NCI-H128 (cell line): ENCODE results near the gene CFAP20DC.
A peak's percentile ranks its signal among the peaks of the same experiment; 100 is the strongest.
"Not testable (repeated sequence)": the region's sequence is repeated elsewhere in the genome, so short reads cannot be mapped to it uniquely, and the experiment has no call there.

ENCODE experiments used
- DNase-seq: peaks from one replicate; lab custom pipeline; 2025; ENCODE audit not compliant: unreplicated experiment; lab: John Stamatoyannopoulos, UW

The CFAP20DC gene

DNA sequence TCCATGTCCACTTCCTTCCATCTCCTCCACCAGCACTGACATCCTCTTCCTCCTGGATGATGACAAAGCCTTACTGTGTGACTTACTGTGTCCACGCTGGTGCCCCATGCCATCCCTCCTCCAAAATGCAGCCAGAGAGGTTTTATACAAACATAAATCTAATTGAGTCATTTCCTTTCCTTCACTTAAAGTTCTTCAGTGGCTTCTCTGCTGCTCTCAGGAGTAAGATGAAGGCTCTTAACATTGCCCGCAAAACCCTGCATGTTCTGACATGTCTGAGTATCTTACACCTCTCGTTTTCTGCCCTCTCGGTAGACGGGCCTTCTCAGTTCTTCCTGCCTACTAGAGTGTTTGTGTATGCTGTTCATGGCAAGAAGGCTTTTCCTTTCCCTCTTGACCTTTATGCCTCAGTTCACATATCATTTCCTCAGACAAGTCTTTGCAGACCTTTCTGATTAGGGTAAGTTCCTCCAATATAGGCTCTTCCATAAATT is 175.5 kb downstream of the CFAP20DC start:
- DNase-seq = no peak

DNA sequence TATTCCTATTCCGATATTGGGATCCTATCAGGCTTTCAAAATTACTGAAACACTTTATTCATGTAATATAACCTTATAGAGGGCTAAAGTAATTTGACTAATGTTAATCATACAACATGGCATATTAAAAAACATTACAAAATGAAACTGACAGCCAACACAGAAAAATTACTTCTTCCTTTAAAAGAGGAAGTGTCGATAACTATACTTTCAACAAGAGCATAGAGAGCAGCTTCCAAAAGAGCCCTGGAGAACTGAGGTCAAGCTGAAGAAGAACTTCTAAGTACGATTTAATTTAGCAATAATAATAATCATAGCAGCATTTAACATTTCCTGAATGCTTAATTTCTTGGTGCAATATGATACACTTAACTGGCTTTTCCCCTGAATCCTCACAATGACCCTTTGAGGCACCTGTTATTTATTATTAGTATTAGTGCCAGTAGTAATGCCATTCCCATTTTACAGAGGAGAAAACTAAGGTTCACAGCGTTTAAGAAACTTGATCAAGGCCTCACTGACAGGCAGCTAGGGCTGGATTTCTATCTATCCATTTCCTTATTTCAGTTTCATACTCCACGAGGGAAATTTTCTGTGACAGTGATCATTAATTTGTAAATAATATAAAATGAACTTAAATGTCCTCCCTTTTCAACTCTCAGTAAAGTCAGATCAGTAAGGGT is 181.6 kb downstream of the CFAP20DC start:
- DNase-seq = no peak

DNA sequence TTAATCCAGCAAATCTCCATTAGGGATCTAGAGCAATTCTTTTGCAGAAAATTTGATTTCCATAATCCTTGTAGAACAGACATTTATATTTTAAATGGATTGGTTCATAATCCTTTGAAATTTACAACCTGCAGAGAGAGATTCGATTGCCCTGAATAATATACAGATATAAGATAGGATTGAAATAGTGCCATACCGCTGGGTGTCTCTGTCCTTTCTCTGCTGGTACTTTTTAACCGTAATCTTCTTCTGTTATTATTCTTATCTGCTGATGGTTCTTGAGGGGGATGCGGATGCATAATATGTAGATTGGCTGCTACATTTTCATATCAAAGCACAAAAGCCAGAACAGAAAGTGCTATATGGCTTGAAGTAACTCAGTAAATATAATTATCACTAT is 182.2 kb downstream of the CFAP20DC start:
- DNase-seq = no peak

- no peak for DNase-seq
Measured at GRCh38 chr3:58866079-58866478, 183.7 kb downstream of the CFAP20DC start.

DNA sequence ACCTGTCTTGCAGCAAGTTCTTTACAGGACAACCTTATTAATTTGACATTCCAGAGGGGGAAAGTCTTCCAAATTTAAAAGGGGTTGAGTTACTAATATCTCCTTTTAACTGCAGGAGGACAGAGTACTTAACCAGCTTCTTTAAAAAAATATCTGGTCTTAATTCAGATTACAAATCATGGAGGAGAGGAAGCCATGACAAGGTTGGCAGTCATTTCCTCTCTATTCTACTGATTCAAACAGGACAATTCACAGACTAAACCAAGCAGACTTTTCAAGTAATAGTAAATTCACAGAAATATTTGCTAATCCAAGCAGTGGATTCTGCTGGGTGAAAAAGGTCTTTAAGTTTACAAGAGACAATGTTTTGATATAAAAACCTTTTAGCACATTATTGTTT is 185.3 kb downstream of the CFAP20DC start:
- no peak for DNase-seq

DNA sequence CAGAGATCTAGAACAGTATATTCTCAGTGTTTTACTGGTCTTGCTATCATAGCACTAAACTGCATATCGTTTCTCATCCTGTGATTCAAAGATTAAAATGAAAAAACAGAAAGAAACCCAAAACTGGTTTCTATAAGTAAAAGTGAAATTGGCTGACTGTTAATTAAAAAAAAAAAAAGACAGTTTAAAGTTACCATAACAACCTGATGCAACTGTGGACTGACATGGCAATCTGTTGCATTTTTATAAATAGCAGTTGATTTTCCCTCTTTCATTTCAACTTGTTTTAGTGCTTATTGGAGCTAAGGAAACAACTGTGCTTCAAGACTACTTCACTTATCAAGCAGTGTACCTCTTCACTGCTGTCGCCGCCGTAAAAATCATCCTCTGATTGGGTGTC is 186.6 kb downstream of the CFAP20DC start:
- no peak for DNase-seq

- DNase-seq = no peak
Measured at GRCh38 chr3:58861551-58861950, 188.3 kb downstream of the CFAP20DC start.

- no peak for DNase-seq
Measured at GRCh38 chr3:58858126-58858525, 191.7 kb downstream of the CFAP20DC start.

DNA sequence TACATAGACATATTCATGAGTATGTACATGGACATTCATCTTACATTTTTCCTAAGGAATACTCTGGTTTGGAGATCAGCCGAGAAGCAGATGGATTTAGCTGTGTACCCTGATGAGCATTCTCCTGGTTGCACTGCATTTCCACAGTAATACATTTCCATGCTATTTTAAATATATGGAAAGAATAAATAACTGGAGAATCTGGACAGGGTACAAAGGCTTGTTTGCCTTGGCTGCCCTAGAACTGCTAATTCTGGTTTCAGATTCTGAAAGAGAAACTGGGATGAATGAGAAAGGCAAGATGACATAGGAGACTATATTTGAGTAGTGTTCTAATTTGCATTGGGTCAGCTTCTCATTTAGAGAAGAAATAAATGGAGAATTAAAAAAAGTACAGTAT is 192.4 kb downstream of the CFAP20DC start:
- DNase-seq = no peak

DNA sequence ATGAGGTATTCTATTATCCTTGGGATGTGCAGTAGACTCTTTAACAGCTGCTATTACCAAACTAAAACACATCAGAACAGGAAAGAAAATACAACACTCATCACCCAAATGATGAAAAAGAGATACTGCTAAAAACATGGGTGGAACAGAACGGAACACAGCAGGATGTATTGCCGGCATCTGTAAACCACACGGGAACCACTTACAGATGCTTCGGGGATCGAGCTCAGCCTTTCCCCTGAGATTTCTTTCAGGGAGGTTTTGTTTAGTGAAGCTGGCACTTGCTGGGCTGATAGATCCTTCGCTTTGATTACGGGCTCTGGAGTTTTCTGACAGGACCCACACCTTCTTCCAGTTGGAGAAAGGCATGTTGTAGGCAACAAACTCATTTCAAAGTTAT is 201.0 kb downstream of the CFAP20DC start:
- no peak for DNase-seq

DNA sequence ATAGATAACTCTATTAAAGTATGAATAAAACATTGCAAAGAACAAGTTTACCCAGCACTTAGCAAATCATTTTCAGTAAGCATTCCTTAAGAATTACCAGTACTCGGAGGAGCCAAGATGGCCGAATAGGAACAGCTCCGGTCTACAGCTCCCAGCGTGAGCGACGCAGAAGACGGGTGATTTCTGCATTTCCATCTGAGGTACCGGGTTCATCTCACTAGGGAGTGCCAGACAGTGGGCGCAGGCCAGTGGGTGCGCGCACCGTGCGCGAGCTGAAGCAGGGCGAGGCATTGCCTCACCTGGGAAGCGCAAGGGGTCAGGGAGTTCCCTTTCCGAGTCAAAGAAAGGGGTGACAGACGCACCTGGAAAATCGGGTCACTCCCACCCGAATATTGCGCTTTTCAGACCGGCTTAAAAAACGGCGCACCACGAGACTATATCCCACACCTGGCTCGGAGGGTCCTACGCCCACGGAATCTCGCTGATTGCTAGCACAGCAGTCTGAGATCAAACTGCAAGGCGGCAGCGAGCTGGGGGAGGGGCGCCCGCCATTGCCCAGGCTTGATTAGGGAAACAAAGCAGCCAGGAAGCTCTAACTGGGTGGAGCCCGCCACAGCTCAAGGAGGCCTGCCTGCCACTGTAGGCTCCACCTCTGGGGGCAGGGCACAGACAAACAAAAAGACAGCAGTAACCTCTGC is 207.6 kb downstream of the CFAP20DC start:
- DNase-seq = not testable (repeated sequence)

DNA sequence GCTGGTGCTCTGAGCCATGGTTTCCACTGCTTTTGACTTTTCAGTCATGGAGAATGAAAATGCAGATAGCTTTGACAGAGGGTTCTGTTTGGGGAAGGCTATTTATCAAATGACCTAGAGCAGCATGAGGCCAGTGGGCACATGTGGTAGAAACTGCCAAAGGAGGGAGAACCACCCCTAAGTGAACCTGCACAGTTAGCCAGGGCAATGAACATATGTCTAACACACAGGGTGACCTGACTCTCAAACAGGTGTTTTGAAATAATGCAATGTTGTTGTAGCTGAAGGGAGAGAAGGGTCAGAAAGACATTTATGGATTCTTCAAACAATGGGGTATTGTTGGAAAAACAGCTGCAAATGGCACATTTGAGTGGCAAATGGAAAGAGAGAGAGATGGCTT is 208.9 kb downstream of the CFAP20DC start:
- no peak for DNase-seq

- no peak for DNase-seq
Measured at GRCh38 chr3:58839964-58840363, 209.9 kb downstream of the CFAP20DC start.

DNA sequence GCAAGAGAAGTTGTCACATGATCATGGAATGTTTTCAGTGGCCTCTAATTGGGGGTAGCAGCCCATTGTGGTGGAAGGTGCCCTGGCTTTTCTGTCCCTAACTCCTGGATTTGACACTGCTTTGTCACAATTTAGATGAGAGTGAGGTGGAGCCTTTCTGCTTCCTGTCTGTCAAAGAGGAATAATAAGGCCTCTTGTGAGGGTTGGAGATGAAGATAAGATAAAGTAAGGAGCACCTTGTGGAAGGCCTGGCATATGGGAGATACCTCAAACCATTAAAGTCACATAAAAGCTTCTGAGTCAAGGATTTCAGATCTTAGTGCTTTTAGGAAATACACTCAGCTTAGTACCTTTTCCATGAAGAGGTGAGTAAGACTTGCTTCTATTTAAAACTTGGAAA is 210.6 kb downstream of the CFAP20DC start:
- no peak for DNase-seq

DNA sequence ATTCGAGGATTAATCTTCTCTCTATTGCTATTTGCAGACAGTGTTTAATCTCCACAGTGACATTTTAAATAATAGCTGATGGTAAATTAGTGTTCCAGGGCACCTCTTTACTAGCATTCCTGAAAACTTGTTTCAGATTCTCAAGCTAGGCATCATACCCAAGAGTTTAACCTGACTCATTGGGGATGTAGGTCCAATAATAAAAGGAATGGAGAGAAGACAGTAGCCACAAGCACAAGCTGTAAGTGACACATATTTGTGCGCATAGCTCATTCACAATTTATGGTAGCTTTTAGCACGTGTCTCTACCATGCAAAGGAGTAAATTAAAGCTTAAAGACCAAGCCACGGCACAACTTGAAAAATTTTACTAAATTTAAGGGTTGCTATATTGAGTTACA is 212.0 kb downstream of the CFAP20DC start:
- DNase-seq = no peak

GRCh38 chr3:58837141-58837843 is 212.5 kb downstream of the CFAP20DC start:
- DNase-seq = no peak

DNA sequence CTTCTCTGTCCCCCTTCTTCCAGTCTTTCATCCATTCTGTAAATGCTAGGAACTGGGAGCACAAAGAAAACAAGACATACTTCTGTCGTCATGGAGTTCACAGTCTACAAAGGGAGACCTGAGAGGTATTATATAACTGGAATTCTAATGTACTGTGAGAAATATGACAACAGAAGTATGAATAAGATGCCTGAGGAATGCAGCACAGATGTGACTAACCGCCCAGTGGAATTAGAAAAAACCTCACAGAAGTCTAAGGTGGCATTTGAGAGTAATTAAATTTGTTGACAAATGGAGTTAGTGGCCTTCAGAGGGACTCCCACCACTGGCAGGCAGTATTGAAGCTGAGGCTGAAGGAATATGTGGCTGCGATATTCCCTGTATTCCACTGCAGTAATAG is 214.7 kb downstream of the CFAP20DC start:
- DNase-seq = no peak

GRCh38 chr3:58833491-58833890 is 216.3 kb downstream of the CFAP20DC start:
- DNase-seq = no peak

GRCh38 chr3:58829321-58830000 is 220.4 kb downstream of the CFAP20DC start:
- DNase-seq = no peak

DNA sequence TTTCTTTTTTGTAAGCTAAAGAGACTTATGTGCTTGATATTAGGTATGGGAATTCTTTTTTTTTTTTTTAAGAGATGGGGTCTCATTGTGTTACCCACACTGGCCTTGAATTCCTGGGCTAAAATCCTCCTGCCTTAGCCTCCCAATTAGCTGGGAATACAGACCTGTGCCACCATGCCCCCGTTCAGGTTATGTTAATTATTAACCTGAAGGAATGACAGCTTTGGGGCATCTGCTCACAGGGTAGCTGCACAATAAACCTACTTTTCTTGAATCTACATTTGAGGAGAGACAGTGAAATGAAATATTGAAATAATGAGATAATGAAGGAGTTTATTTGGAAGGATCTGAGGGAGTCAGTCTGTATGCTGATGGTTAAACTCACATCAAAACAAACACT is 225.0 kb downstream of the CFAP20DC start:
- no peak for DNase-seq

DNA sequence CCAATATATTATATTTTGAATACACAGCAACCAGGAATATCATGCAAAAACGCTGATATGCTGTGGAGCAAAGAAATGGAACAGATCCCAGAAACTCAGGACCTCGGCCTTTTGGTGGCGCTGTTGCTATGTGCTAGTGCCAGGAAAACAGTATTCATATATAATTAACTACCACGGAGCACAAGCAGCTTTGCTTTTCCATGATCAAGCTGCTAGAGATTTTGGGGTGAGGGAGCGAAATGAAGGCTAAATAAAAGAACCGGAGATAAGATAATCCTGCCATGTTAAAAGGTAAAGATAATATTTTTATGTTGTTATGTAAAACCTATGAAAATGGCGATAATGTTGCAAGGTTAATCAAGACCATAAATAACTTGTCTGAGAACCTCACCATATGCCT is 225.5 kb downstream of the CFAP20DC start:
- peak; percentile 6 for DNase-seq
